ENCODE measurements around the gene NCOA5. TPM values are rescaled to one million over a fixed set of nuclear protein-coding genes. Genes with fewer than 3 reads are reported as not detected.

The NCOA5 gene
- total RNA-seq, 1 experiment from 2014 or later: 16.5 TPM

GRCh38 chr20:46139266-46139889 lies 49.6 kb upstream of the NCOA5 start:
- ChIA-PET POLR2A (no interaction called here), CTCF (interaction anchor here (0.9 to 1.9 kb wide), 4 partner anchors 11 to 209 kb away, joined by 3 to 7 read pairs (median 6); no protein-coding TSS in a partner anchor)
- H3K36me3 Mint-ChIP-seq: no peaks in the 10 kb centered on the region
- peaks cover 4% of the 10 kb centered on the region; the same call in 1 of the 2 replicates for H3K27me3 Mint-ChIP-seq (ENCODE audit: low read depth)
- TF ChIP-seq CREM (CRISPR knock-in tag; IDR thresholded peaks at IDR 0.05) (no peak), FOXP4 (CRISPR knock-in tag; IDR thresholded peaks at IDR 0.05) (no peak), E2F5 (CRISPR knock-in tag; IDR thresholded peaks at IDR 0.05) (no peak), PRRX2 (CRISPR knock-in tag; IDR thresholded peaks at IDR 0.05) (no peak), ZNF263 (CRISPR knock-in tag; IDR thresholded peaks at IDR 0.05; ENCODE audit: low read depth) (no peak), CBFB (CRISPR knock-in tag; IDR thresholded peaks at IDR 0.05; ENCODE audit: low read depth) (no peak), E2F4 (CRISPR knock-in tag; IDR thresholded peaks at IDR 0.05; ENCODE audit: borderline replicate concordance, low read depth) (no peak), ZNF121 (CRISPR knock-in tag; IDR thresholded peaks at IDR 0.05) (no peak), JUN (CRISPR knock-in tag; IDR thresholded peaks at IDR 0.05) (no peak), SP1 (CRISPR knock-in tag; conservative IDR thresholded peaks at IDR 0.05) (no peak), OVOL2 (CRISPR knock-in tag; IDR thresholded peaks at IDR 0.05; ENCODE audit: borderline replicate concordance) (no peak), CDX4 (CRISPR knock-in tag; IDR thresholded peaks at IDR 0.05; ENCODE audit: borderline replicate concordance) (no peak), ATF2 (CRISPR knock-in tag; IDR thresholded peaks at IDR 0.05; ENCODE audit: borderline replicate concordance, low read depth) (no peak), GTF2I (CRISPR knock-in tag; conservative IDR thresholded peaks at IDR 0.05) (no peak), NR2C2 (CRISPR knock-in tag; IDR thresholded peaks at IDR 0.05) (no peak)
- DNase-seq (ENCODE audit: low spot score) (no peak), ATAC-seq (peak; percentile 31; the same call in 1 of the 2 replicates)
- H3K4me3 Mint-ChIP-seq: no peak overlapping the region
- H3K4me1 Mint-ChIP-seq: peaks cover 24% of the 10 kb centered on the region
- no peaks in the 10 kb centered on the region for H3K9me3 Mint-ChIP-seq
- H3K27ac Mint-ChIP-seq: no peak overlapping the region

GRCh38 chr20:46137816-46138215 lies 48.1 kb upstream of the NCOA5 start:
- Mint-ChIP-seq H3K9me3 (no peaks in the 10 kb centered on the region), H3K27me3 (ENCODE audit: low read depth) (peaks cover 4% of the 10 kb centered on the region; the same call in 1 of the 2 replicates), H3K36me3 (no peaks in the 10 kb centered on the region), H3K27ac (no peak overlapping the region), H3K4me3 (no peak overlapping the region), H3K4me1 (peaks cover 26% of the 10 kb centered on the region)
- ChIA-PET POLR2A (no interaction called here), CTCF (interaction anchor here (0.6 to 1.9 kb wide), 4 partner anchors 9 to 211 kb away, joined by 3 to 6 read pairs (median 5); no protein-coding TSS in a partner anchor)
- ATAC-seq (no peak), DNase-seq (ENCODE audit: low spot score) (no peak)
- no peak for TF ChIP-seq GRHL2 (CRISPR knock-in tag; IDR thresholded peaks at IDR 0.05; ENCODE audit: insufficient replicate concordance, severe bottlenecking)
- no peak for TF ChIP-seq CDX4 (CRISPR knock-in tag; IDR thresholded peaks at IDR 0.05; ENCODE audit: borderline replicate concordance)
- TF ChIP-seq ZNF138 (CRISPR knock-in tag; conservative IDR thresholded peaks at IDR 0.05): no peak
- TF ChIP-seq ZNF512 (CRISPR knock-in tag; IDR thresholded peaks at IDR 0.05; ENCODE audit: borderline replicate concordance): no peak
- TF ChIP-seq CREM (CRISPR knock-in tag; IDR thresholded peaks at IDR 0.05): no peak
- no peak for TF ChIP-seq E2F4 (CRISPR knock-in tag; IDR thresholded peaks at IDR 0.05; ENCODE audit: borderline replicate concordance, low read depth)
- no peak for TF ChIP-seq RELA (CRISPR knock-in tag; IDR thresholded peaks at IDR 0.05; ENCODE audit: borderline replicate concordance)
- no peak for TF ChIP-seq RORB (CRISPR knock-in tag; IDR thresholded peaks at IDR 0.05)
